AG09309 (cell line): ENCODE data around the gene POLR3A.

Source experiments
- DNase-seq: peaks from one replicate; pipeline ENCODE4 v3.0.0-alpha.2; 2010; ENCODE audit warnings: low read depth
- H3K4me3 ChIP-seq: 2 replicates; pipeline ENCODE4 v1.5.1; 2011; ENCODE audit warnings: mild to moderate bottlenecking, low read depth, low read length, moderate library complexity; ENCODE audit not compliant: control insufficient read depth
- CTCF ChIP-seq: IDR thresholded peaks from 2 replicates; pipeline ENCODE4 v1.5.1; 2011; ENCODE audit warnings: mild to moderate bottlenecking, low read depth, low read length, inconsistent platforms; ENCODE audit not compliant: insufficient read depth, control insufficient read depth; ENCODE audit errors: missing control alignments

Gene POLR3A

GRCh38 chr10:77941790-77942189 is 87.5 kb downstream of the POLR3A start:
- no peak for TF ChIP-seq CTCF
- no peak for DNase-seq
- no peak overlapping the region for H3K4me3 ChIP-seq

- no peak overlapping the region for H3K4me3 ChIP-seq
- DNase-seq = no peak
- TF ChIP-seq CTCF = no peak
Observed at GRCh38 chr10:77940627-77941026, 88.7 kb downstream of the POLR3A start.

GRCh38 chr10:77940225-77940624 is 89.1 kb downstream of the POLR3A start:
- DNase-seq = no peak
- no peak for TF ChIP-seq CTCF

GRCh38 chr10:77939561-77940001 is 89.7 kb downstream of the POLR3A start:
- DNase-seq = no peak
- TF ChIP-seq CTCF = no peak
- no peak overlapping the region for H3K4me3 ChIP-seq

More at GRCh38 chr10:77940225-77940624, 89.1 kb downstream of the POLR3A start:
- no peak overlapping the region for H3K4me3 ChIP-seq

GRCh38 chr10:77936697-77937567 is 92.4 kb downstream of the POLR3A start:
- TF ChIP-seq CTCF = no peak
- DNase-seq = no peak
- no peak overlapping the region for H3K4me3 ChIP-seq

GRCh38 chr10:77932016-77932715 is 97.1 kb downstream of the POLR3A start:
- no peak for TF ChIP-seq CTCF
- no peak for DNase-seq
- no peak overlapping the region for H3K4me3 ChIP-seq
